Placental epithelial cell (primary cell): ENCODE data around the gene NR1D1. TPM values are rescaled to one million over a fixed set of nuclear protein-coding genes. Genes with fewer than 3 reads are reported as not detected.

Experiments used
- total RNA-seq: library from RNA; depleted of rRNA; stranded (reverse); fragments of >200 nt; gene quantifications from 2 replicates; pipeline ENCODE4 v1.2.3, GENCODE V29; 2012

Gene NR1D1
- total RNA-seq: 2.7 and 3.4 TPM in 2 replicates

GRCh38 chr17:40100419-40100668, at the start of gene NR1D1:
Gene NR1D1 (minus strand): TSS chr17:40100589. CDS start chr17:40100094, 495 bp downstream.

DNA sequence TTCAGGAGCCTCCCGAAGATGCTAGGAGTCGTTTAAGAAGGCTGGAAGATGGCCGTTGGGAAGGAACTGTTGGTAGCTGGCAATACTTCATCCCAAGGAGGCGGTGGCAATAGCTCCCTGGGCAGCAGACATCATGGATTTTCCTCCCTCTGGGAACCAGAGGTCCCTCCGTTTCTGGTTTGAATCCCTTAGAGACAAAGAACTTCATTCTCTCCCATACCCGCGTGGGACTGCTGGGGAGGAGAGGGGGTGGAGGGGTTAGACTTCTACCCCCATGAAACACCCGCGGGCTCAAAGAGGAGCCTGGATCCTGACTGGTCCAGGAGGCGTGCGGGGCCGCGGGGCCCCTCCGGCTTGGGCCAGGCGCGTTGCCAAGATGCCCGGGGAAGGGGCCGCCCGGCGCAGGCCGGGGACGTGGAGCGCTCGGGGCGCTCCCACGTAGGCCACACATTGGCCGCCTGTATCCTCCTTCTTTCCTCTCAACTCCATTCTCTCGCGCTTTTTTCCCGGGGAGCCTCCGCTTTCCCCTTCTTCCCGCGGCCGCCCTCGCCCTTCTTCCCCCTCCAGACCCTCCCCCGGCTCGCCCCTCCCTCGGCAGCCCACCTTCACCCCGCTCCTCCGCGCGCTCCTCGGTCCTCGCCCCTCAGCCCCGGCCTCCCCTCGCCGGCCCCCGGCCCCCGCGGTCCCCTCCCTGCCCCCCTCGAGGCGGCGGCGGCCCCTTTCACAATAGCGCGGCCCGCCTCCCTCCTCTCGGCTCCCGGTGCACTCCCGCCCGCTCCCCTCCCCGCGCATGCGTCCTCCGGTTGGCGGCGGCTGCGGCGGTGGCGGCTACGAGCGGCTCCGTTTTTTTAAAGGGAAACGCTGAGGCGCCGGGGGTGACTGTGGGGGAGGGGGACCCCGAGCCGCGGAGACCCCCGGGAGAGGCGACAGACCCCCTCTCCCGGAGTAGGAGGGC, 21.1 kb upstream of the NR1D1 start, which contains the start of gene MSL1:
Gene MSL1, plus strand, starts transcription at position 791 of the 955 bp plus-strand sequence. CDS start 642 bp downstream, outside the sequence.

GRCh38 chr17:40062329-40063186, 37.8 kb downstream of the NR1D1 start, which contains the start of gene THRA:
Gene THRA (plus strand): TSS chr17:40062965. CDS start chr17:40074489, 11,524 bp downstream.

Other genes starting within 250 kb of the NR1D1 start
- gene IKZF3, start 236.3 kb downstream of the NR1D1 start, total RNA-seq: under 0.01 and 0.43 TPM in 2 replicates
- not detected in 2 replicates for gene ZPBP2, start 232.4 kb downstream of the NR1D1 start, total RNA-seq
- gene GSDMB, start 182.0 kb downstream of the NR1D1 start, total RNA-seq: 4.4 and 20.4 TPM in 2 replicates
- 56.9 and 84.8 TPM in 2 replicates for gene ORMDL3, start 173.0 kb downstream of the NR1D1 start, total RNA-seq
- gene LRRC3C, start 172.9 kb downstream of the NR1D1 start, total RNA-seq: not detected in 2 replicates
- 0.33 TPM in 1 of 2 replicates, not detected in the other for gene GSDMA, start 137.6 kb downstream of the NR1D1 start, total RNA-seq
- gene PSMD3, start 119.8 kb downstream of the NR1D1 start, total RNA-seq: 88.3 and 181 TPM in 2 replicates
- not detected in 2 replicates for gene CSF3, start 85.1 kb downstream of the NR1D1 start, total RNA-seq
- gene MED24, start 46.2 kb downstream of the NR1D1 start, total RNA-seq: 47.5 and 78.9 TPM in 2 replicates
- 12.2 and 12.7 TPM in 2 replicates for gene THRA, start 37.6 kb downstream of the NR1D1 start, total RNA-seq
- gene MSL1, start 21.4 kb upstream of the NR1D1 start, total RNA-seq: 40.1 and 60.5 TPM in 2 replicates
- 28.5 and 38.5 TPM in 2 replicates for gene CASC3, start 39.9 kb upstream of the NR1D1 start, total RNA-seq
- 2.4 and 2.7 TPM in 2 replicates for gene RAPGEFL1, start 76.9 kb upstream of the NR1D1 start, total RNA-seq
- gene WIPF2, start 118.7 kb upstream of the NR1D1 start, total RNA-seq: 6.8 and 7.9 TPM in 2 replicates
- 7.5 and 8.9 TPM in 2 replicates for gene CDC6, start 187.3 kb upstream of the NR1D1 start, total RNA-seq
- gene RARA, start 208.6 kb upstream of the NR1D1 start, total RNA-seq: 9.0 and 10.8 TPM in 2 replicates